ENCODE data around the gene ZNF304.

- TF ChIP-seq, protein P1, sequence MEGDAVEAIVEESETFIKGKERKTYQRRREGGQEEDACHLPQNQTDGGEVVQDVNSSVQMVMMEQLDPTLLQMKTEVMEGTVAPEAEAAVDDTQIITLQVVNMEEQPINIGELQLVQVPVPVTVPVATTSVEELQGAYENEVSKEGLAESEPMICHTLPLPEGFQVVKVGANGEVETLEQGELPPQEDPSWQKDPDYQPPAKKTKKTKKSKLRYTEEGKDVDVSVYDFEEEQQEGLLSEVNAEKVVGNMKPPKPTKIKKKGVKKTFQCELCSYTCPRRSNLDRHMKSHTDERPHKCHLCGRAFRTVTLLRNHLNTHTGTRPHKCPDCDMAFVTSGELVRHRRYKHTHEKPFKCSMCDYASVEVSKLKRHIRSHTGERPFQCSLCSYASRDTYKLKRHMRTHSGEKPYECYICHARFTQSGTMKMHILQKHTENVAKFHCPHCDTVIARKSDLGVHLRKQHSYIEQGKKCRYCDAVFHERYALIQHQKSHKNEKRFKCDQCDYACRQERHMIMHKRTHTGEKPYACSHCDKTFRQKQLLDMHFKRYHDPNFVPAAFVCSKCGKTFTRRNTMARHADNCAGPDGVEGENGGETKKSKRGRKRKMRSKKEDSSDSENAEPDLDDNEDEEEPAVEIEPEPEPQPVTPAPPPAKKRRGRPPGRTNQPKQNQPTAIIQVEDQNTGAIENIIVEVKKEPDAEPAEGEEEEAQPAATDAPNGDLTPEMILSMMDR (IDR thresholded peaks at IDR 0.05), result no peak
- TF ChIP-seq POLR2A (IDR thresholded peaks at IDR 0.05) (no peak), EP300 (IDR thresholded peaks at IDR 0.05) (no peak)
These were observed 26.1 kb upstream of the ZNF304 start for GRCh38 chr19:57324992-57325391.
